HEK293 (cell line): ENCODE data around the gene TNFSF12.

Experiments
- BCL11A ChIP-seq: fragments of 450-650 bp; formaldehyde crosslinking; IDR thresholded peaks from 2 replicates; pipeline ENCODE4 v1.5.1; 2016; ENCODE audit warnings: low read depth, missing biosample characterization, missing genetic modification characterization
- MZF1 ChIP-seq: fragments of 450-650 bp; formaldehyde crosslinking; IDR thresholded peaks from 2 replicates; pipeline ENCODE4 v1.5.1; 2017; ENCODE audit warnings: missing biosample characterization, missing genetic modification characterization, borderline replicate concordance
- OSR2 ChIP-seq: fragments of 450-650 bp; formaldehyde crosslinking; IDR thresholded peaks from 2 replicates; pipeline ENCODE4 v1.5.1; 2016; ENCODE audit warnings: missing biosample characterization, missing genetic modification characterization
- REPIN1 ChIP-seq: fragments of 450-650 bp; formaldehyde crosslinking; IDR thresholded peaks from 2 replicates; pipeline ENCODE4 v1.5.1; 2017; ENCODE audit warnings: missing biosample characterization, missing genetic modification characterization, low read depth
- TCF7L2 ChIP-seq: IDR thresholded peaks from 2 replicates; pipeline ENCODE4 v1.6.1; 2011; ENCODE audit warnings: low read depth, mild to moderate bottlenecking, inconsistent platforms, low read length, moderate library complexity, borderline replicate concordance
- ZFHX2 ChIP-seq: fragments of 450-650 bp; formaldehyde crosslinking; conservative IDR thresholded peaks from 2 replicates; pipeline ENCODE4 v1.5.1; 2016; ENCODE audit warnings: missing biosample characterization, missing genetic modification characterization
- ZFP41 ChIP-seq: fragments of 450-650 bp; formaldehyde crosslinking; IDR thresholded peaks from 2 replicates; pipeline ENCODE4 v1.5.1; 2016; ENCODE audit warnings: missing biosample characterization, missing genetic modification characterization, borderline replicate concordance
- ZIC2 ChIP-seq: fragments of 450-650 bp; formaldehyde crosslinking; IDR thresholded peaks from 2 replicates; pipeline ENCODE4 v1.5.1; 2016; ENCODE audit warnings: missing biosample characterization, missing genetic modification characterization
- ZNF112 ChIP-seq: fragments of 450-650 bp; formaldehyde crosslinking; IDR thresholded peaks from 2 replicates; pipeline ENCODE4 v1.5.0; 2017; ENCODE audit warnings: missing biosample characterization, missing genetic modification characterization
- ZNF121 ChIP-seq: fragments of 450-650 bp; formaldehyde crosslinking; IDR thresholded peaks from 2 replicates; pipeline ENCODE4 v1.5.1; 2016; ENCODE audit warnings: missing biosample characterization, missing genetic modification characterization
- ZNF169 ChIP-seq: fragments of 450-650 bp; formaldehyde crosslinking; IDR thresholded peaks from 2 replicates; pipeline ENCODE4 v1.5.1; 2016; ENCODE audit warnings: missing biosample characterization, missing genetic modification characterization
- ZNF2 ChIP-seq: fragments of 450-650 bp; formaldehyde crosslinking; IDR thresholded peaks from 2 replicates; pipeline ENCODE4 v1.5.1; 2016; ENCODE audit warnings: missing biosample characterization, missing genetic modification characterization
- ZNF266 ChIP-seq: fragments of 450-650 bp; formaldehyde crosslinking; IDR thresholded peaks from 2 replicates; pipeline ENCODE4 v1.5.1; 2016; ENCODE audit warnings: missing biosample characterization, missing genetic modification characterization, low read depth
- ZNF274 ChIP-seq, 2 experiments: fragments of 200-500 bp in 1 of 2; fragments of 450-650 bp in 1 of 2; sonication (Bioruptor generic) in 1 of 2; formaldehyde crosslinking in 1 of 2; IDR thresholded peaks; 2 replicates each; pipeline versions ENCODE4 v1.5.1 to v1.6.1; 2014 to 2016; ENCODE audit warnings: borderline replicate concordance in 1 of 2, inconsistent platforms in 1 of 2, low read length in 1 of 2, missing biosample characterization in 1 of 2, missing genetic modification characterization in 1 of 2
- ZNF37A ChIP-seq: fragments of 450-650 bp; IDR thresholded peaks from 2 replicates; pipeline ENCODE4 v1.5.1; 2018; ENCODE audit warnings: missing biosample characterization, missing genetic modification characterization
- ZNF404 ChIP-seq: fragments of 450-650 bp; formaldehyde crosslinking; IDR thresholded peaks from 2 replicates; pipeline ENCODE4 v1.5.1; 2017; ENCODE audit warnings: missing biosample characterization, missing genetic modification characterization
- ZNF473 ChIP-seq: fragments of 450-650 bp; formaldehyde crosslinking; IDR thresholded peaks from 2 replicates; pipeline ENCODE4 v1.5.1; 2017; ENCODE audit warnings: missing biosample characterization, missing genetic modification characterization
- ZNF514 ChIP-seq: fragments of 450-650 bp; formaldehyde crosslinking; IDR thresholded peaks from 2 replicates; pipeline ENCODE4 v1.5.1; 2016; ENCODE audit warnings: missing biosample characterization, missing genetic modification characterization
- ZNF629 ChIP-seq: fragments of 450-650 bp; formaldehyde crosslinking; IDR thresholded peaks from 2 replicates; pipeline ENCODE4 v1.5.1; 2017; ENCODE audit warnings: missing biosample characterization, missing genetic modification characterization
- ZNF747 ChIP-seq: fragments of 450-650 bp; formaldehyde crosslinking; IDR thresholded peaks from 2 replicates; pipeline ENCODE4 v1.5.1; 2016; ENCODE audit warnings: missing biosample characterization, missing genetic modification characterization
- TF ChIP-seq, protein P1 (sequence below): fragments of 450-650 bp; formaldehyde crosslinking; IDR thresholded peaks from 2 replicates; pipeline ENCODE4 v1.5.1; 2017; ENCODE audit warnings: missing biosample characterization, missing genetic modification characterization
- TF ChIP-seq, protein P2 (sequence below): fragments of 450-650 bp; formaldehyde crosslinking; conservative IDR thresholded peaks from 2 replicates; pipeline ENCODE4 v1.5.1; 2016; ENCODE audit warnings: low read depth, missing biosample characterization, missing genetic modification characterization
- TF ChIP-seq, protein P3 (sequence below): fragments of 450-650 bp; formaldehyde crosslinking; IDR thresholded peaks from 2 replicates; pipeline ENCODE4 v1.5.1; 2016; ENCODE audit warnings: missing biosample characterization, missing genetic modification characterization
- TF ChIP-seq, protein P4 (sequence below): fragments of 450-650 bp; formaldehyde crosslinking; IDR thresholded peaks from 2 replicates; pipeline ENCODE4 v1.5.1; 2016; ENCODE audit warnings: missing biosample characterization, missing genetic modification characterization
- TF ChIP-seq, protein P5 (sequence below): fragments of 450-650 bp; formaldehyde crosslinking; IDR thresholded peaks from 2 replicates; pipeline ENCODE4 v1.5.1; 2016; ENCODE audit warnings: missing biosample characterization, missing genetic modification characterization, borderline replicate concordance

TNFSF12 gene

DNA sequence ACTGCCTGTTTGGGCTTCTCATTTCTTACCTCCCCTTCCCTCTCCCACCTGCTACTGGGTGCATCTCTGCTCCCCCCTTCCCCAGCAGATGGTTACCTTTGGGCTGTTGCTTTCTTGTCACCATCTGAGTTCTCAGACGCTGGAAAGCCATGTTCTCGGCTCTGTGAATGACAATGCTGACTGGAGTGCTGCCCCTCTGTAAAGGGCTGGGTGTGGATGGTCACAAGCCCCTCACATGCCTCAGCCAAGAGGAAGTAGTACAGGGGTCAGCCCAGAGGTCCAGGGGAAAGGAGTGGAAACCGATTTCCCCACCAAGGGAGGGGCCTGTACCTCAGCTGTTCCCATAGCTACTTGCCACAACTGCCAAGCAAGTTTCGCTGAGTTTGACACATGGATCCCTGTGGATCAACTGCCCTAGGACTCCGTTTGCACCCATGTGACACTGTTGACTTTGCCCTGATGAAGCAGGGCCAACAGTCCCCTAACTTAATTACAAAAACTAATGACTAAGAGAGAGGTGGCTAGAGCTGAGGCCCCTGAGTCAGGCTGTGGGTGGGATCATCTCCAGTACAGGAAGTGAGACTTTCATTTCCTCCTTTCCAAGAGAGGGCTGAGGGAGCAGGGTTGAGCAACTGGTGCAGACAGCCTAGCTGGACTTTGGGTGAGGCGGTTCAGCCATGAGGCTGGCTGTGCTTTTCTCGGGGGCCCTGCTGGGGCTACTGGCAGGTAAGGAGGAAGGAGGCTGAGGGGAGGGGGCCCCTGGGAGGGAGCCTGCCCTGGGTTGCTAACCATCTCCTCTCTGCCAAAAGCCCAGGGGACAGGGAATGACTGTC, 30.4 kb downstream of the TNFSF12 start, which contains the start of gene CD68 (continued):
- TF ChIP-seq ZNF266 (tag by site-specific recombination): no peak
- TF ChIP-seq ZIC2: peak; percentile 44; the same call in 1 of the 2 replicates
- TF ChIP-seq, protein P1, sequence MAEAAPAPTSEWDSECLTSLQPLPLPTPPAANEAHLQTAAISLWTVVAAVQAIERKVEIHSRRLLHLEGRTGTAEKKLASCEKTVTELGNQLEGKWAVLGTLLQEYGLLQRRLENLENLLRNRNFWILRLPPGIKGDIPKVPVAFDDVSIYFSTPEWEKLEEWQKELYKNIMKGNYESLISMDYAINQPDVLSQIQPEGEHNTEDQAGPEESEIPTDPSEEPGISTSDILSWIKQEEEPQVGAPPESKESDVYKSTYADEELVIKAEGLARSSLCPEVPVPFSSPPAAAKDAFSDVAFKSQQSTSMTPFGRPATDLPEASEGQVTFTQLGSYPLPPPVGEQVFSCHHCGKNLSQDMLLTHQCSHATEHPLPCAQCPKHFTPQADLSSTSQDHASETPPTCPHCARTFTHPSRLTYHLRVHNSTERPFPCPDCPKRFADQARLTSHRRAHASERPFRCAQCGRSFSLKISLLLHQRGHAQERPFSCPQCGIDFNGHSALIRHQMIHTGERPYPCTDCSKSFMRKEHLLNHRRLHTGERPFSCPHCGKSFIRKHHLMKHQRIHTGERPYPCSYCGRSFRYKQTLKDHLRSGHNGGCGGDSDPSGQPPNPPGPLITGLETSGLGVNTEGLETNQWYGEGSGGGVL: peak; percentile 51
- TF ChIP-seq, protein P2, sequence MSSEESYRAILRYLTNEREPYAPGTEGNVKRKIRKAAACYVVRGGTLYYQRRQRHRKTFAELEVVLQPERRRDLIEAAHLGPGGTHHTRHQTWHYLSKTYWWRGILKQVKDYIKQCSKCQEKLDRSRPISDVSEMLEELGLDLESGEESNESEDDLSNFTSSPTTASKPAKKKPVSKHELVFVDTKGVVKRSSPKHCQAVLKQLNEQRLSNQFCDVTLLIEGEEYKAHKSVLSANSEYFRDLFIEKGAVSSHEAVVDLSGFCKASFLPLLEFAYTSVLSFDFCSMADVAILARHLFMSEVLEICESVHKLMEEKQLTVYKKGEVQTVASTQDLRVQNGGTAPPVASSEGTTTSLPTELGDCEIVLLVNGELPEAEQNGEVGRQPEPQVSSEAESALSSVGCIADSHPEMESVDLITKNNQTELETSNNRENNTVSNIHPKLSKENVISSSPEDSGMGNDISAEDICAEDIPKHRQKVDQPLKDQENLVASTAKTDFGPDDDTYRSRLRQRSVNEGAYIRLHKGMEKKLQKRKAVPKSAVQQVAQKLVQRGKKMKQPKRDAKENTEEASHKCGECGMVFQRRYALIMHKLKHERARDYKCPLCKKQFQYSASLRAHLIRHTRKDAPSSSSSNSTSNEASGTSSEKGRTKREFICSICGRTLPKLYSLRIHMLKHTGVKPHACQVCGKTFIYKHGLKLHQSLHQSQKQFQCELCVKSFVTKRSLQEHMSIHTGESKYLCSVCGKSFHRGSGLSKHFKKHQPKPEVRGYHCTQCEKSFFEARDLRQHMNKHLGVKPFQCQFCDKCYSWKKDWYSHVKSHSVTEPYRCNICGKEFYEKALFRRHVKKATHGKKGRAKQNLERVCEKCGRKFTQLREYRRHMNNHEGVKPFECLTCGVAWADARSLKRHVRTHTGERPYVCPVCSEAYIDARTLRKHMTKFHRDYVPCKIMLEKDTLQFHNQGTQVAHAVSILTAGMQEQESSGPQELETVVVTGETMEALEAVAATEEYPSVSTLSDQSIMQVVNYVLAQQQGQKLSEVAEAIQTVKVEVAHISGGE: peak; percentile 42; the same call in 1 of the 2 replicates
- no peak for TF ChIP-seq ZFHX2 (tag by site-specific recombination)
- TF ChIP-seq, protein P3, sequence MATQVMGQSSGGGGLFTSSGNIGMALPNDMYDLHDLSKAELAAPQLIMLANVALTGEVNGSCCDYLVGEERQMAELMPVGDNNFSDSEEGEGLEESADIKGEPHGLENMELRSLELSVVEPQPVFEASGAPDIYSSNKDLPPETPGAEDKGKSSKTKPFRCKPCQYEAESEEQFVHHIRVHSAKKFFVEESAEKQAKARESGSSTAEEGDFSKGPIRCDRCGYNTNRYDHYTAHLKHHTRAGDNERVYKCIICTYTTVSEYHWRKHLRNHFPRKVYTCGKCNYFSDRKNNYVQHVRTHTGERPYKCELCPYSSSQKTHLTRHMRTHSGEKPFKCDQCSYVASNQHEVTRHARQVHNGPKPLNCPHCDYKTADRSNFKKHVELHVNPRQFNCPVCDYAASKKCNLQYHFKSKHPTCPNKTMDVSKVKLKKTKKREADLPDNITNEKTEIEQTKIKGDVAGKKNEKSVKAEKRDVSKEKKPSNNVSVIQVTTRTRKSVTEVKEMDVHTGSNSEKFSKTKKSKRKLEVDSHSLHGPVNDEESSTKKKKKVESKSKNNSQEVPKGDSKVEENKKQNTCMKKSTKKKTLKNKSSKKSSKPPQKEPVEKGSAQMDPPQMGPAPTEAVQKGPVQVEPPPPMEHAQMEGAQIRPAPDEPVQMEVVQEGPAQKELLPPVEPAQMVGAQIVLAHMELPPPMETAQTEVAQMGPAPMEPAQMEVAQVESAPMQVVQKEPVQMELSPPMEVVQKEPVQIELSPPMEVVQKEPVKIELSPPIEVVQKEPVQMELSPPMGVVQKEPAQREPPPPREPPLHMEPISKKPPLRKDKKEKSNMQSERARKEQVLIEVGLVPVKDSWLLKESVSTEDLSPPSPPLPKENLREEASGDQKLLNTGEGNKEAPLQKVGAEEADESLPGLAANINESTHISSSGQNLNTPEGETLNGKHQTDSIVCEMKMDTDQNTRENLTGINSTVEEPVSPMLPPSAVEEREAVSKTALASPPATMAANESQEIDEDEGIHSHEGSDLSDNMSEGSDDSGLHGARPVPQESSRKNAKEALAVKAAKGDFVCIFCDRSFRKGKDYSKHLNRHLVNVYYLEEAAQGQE (tag by site-specific recombination): peak; percentile 20; the same call in 1 of the 2 replicates
- peak; percentile 100 for TF ChIP-seq MZF1 (tag by site-specific recombination)
- no peak for TF ChIP-seq ZNF112 (tag by site-specific recombination)
- TF ChIP-seq BCL11A (tag by site-specific recombination): peak; percentile 78
- TF ChIP-seq, protein P4, sequence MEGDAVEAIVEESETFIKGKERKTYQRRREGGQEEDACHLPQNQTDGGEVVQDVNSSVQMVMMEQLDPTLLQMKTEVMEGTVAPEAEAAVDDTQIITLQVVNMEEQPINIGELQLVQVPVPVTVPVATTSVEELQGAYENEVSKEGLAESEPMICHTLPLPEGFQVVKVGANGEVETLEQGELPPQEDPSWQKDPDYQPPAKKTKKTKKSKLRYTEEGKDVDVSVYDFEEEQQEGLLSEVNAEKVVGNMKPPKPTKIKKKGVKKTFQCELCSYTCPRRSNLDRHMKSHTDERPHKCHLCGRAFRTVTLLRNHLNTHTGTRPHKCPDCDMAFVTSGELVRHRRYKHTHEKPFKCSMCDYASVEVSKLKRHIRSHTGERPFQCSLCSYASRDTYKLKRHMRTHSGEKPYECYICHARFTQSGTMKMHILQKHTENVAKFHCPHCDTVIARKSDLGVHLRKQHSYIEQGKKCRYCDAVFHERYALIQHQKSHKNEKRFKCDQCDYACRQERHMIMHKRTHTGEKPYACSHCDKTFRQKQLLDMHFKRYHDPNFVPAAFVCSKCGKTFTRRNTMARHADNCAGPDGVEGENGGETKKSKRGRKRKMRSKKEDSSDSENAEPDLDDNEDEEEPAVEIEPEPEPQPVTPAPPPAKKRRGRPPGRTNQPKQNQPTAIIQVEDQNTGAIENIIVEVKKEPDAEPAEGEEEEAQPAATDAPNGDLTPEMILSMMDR: no peak
- no peak for TF ChIP-seq ZNF121 (tag by site-specific recombination)
- TF ChIP-seq ZNF747 (tag by site-specific recombination): no peak
- no peak for TF ChIP-seq ZNF37A (tag by site-specific recombination)
- TF ChIP-seq, protein P5, sequence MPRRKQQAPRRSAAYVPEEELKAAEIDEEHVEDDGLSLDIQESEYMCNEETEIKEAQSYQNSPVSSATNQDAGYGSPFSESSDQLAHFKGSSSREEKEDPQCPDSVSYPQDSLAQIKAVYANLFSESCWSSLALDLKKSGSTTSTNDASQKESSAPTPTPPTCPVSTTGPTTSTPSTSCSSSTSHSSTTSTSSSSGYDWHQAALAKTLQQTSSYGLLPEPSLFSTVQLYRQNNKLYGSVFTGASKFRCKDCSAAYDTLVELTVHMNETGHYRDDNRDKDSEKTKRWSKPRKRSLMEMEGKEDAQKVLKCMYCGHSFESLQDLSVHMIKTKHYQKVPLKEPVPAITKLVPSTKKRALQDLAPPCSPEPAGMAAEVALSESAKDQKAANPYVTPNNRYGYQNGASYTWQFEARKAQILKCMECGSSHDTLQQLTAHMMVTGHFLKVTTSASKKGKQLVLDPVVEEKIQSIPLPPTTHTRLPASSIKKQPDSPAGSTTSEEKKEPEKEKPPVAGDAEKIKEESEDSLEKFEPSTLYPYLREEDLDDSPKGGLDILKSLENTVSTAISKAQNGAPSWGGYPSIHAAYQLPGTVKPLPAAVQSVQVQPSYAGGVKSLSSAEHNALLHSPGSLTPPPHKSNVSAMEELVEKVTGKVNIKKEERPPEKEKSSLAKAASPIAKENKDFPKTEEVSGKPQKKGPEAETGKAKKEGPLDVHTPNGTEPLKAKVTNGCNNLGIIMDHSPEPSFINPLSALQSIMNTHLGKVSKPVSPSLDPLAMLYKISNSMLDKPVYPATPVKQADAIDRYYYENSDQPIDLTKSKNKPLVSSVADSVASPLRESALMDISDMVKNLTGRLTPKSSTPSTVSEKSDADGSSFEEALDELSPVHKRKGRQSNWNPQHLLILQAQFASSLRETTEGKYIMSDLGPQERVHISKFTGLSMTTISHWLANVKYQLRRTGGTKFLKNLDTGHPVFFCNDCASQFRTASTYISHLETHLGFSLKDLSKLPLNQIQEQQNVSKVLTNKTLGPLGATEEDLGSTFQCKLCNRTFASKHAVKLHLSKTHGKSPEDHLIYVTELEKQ (tag by site-specific recombination): no peak
- no peak for TF ChIP-seq ZNF404
- TF ChIP-seq ZNF274 (IDR thresholded peaks at IDR 0.05; ENCODE audit: low read length): no peak
- TF ChIP-seq ZNF274 (tag by site-specific recombination; IDR thresholded peaks at IDR 0.05; ENCODE audit: borderline replicate concordance): no peak
- TF ChIP-seq ZFP41 (tag by site-specific recombination): no peak
- no peak for TF ChIP-seq REPIN1 (tag by site-specific recombination)
- no peak for TF ChIP-seq TCF7L2
- no peak for TF ChIP-seq ZNF169 (tag by site-specific recombination)
- TF ChIP-seq ZNF2 (tag by site-specific recombination): no peak; the same call in 1 of the 2 replicates
- no peak for TF ChIP-seq ZNF473
- no peak; the same call in 1 of the 2 replicates for TF ChIP-seq OSR2 (tag by site-specific recombination)
- peak; percentile 91 for TF ChIP-seq ZNF629
- no peak for TF ChIP-seq ZNF514
